HG03108 (cell line): ENCODE results near the gene MAGI2.

Experiments
- ATAC-seq: cut with Tn5 transposase; IDR thresholded peaks from one replicate; pipeline ENCODE4 v1.9.1; 2021; ENCODE audit warnings: moderate library complexity; ENCODE audit not compliant: unreplicated experiment

MAGI2 gene

GRCh38 chr7:79308192-79308591 is 145.3 kb downstream of the MAGI2 start:
- ATAC-seq, result no peak

DNA sequence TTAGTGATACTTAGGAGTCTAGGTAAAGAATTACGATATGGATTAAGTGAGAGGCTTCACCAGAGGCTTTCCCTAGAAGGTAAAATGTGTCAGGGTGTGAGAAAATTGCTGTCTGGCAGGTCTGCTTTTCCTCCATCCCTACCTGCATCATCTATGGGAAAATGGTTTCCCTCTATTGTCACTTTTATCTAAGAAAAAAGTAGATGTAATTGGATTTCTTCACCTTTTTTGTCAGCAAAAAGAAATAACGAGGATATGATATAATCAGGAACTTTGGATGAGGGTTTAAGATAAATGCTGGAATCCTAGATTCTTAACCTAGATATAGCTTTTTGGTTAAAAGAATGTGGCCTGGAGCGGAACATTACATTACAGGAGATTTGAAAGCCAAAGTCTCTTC is 146.1 kb downstream of the MAGI2 start:
- no peak for ATAC-seq

GRCh38 chr7:79304711-79305110 is 148.8 kb downstream of the MAGI2 start:
- ATAC-seq, result no peak

DNA sequence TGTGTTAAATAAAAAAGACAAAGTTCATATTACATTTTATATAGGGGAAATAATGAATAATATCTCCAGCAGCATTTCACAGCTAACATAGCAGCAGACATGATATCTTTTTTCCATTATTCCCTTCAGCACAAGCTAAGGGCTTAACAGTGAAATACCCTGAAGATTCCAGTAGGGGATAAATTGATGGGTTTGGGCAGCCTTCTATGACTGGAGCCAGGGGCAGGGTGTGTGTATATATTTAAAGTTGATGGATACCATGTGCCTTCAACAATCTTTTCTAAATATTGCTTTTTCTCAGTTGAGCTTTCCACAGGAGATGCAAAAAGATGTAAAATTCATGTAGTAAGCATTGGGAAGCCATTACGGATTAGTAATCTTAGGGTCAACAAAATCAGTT is 151.2 kb downstream of the MAGI2 start:
- no peak for ATAC-seq

- ATAC-seq, result no peak
These were observed 152.0 kb downstream of the MAGI2 start for GRCh38 chr7:79301419-79301818.

DNA sequence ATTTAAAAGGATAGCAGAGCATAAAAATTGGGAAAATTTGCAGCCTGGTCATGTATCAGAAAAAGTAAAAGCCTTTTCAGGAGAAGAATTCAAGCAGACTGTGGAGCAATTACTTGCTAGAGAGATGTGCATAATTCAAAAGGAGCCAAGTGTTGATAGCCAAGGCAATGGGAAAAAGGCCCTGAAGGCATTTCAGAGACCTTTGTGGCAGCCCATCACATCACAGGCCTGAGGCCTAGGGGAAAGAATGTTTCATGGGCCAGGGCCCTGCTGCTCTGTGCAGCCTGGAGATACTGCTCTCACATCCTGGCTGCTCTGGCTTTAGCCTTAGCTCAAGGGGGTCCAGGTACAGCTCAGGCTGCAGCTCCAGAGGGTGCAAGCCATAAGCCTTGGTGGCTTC is 152.9 kb downstream of the MAGI2 start:
- ATAC-seq, result no peak

DNA sequence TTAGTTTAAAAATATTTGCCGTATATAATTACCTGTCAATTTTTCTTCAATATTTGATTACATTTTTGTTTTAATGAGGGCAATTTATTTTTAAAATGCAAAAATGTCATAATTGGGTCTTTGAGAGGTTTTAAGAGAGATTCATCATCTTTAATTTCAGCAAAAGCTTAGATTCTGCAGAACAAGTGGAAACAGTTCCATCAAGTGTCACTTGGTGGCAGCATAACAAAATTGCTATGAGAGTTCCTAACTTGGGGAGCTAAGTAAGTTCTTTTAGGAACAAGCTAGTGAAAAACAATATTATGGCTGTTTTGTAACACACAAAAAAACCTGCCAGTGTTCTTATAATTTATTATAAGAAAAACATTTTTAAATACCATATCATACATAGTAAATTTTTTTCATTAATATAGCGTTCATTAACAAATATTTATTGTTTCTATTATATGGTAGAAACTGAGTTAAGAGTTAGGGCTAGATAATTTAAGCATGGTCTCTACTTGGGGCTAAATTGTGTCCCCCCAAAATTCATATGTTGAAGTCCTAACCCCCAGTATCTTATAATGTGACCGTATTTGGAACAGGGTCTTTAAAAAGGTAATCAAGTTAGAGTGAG is 155.2 kb downstream of the MAGI2 start:
- no peak for ATAC-seq

DNA sequence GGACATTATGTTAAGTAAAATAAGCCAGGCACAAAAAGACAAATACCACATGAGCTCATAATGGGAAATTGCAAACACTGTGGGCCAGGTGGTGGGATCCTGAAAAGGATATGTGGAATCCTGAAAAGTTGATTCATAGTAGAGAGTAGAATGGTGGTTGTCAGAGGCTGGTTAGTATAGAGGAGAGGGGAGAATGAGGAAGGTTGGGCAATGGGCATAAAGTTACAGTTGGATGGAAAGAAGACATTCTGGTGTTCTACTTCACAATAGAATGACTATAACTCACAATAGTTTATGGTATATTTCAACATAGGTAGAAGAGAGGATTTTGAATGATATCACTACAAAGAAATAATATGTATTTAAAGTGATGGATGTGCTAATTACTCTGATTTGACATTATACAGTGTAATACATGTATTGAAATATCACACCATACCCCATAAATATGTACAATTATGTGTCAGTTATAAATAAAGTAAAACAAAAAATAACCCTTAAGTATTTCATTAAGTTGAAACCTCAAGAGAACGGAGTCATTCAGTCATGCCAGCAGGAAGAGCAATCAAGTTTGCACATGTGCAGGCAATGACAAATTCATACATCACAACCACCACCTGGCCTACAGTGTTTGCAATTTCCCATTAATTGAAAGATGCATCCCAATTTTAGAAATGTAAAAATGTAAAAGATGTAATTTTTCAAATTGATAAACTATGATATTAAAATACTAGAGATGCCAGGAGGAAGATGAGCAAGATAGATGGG is 156.7 kb downstream of the MAGI2 start:
- no peak for ATAC-seq

DNA sequence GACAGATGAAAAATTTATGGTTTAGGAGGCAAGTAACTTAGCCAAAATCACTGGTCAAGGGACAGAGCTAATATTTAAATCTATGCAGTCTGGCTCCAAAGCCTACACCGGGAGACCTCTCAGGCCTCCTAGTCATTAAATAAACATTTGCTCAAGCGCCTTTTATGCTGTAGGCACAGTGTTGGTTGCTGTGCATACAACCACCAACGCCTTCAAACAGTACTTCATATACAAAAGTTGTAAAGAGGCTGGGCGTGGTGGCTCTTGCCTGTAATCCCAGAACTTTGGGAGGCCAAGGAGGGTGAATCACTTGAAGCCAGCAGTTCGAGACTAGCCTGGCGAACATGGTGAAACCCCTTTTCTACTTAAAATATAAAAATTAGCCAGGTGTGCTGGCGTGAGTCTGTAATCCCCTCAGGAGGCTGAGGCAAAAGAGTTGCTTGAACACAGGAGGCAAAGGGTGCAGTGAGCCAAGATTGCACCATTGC is 159.8 kb downstream of the MAGI2 start:
- ATAC-seq, result no peak

- ATAC-seq, result no peak
These were observed 160.6 kb downstream of the MAGI2 start for GRCh38 chr7:79292834-79293233.

GRCh38 chr7:79291498-79291865 is 162.0 kb downstream of the MAGI2 start:
- ATAC-seq, result no peak

- ATAC-seq, result no peak
These were observed 162.5 kb downstream of the MAGI2 start for GRCh38 chr7:79290841-79291497.

DNA sequence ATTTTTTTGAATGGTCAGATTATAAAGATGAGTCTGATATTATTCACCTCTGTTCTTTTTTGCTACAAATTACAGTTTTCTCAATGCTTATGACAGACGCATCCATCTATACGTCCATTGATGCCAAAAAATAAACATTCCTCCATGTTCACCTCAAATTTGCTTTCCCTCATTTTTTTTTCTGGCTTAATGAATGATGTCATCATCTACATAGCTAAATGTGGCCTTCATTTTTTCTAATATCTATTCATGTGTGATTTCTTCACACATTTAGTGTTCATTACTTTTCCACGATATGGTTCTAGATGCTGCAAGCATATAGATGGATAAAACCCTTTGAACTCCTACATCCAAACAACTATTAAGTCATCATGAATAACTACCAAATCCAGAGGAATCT is 163.1 kb downstream of the MAGI2 start:
- no peak for ATAC-seq

GRCh38 chr7:79288655-79289054 is 164.8 kb downstream of the MAGI2 start:
- ATAC-seq, result no peak

DNA sequence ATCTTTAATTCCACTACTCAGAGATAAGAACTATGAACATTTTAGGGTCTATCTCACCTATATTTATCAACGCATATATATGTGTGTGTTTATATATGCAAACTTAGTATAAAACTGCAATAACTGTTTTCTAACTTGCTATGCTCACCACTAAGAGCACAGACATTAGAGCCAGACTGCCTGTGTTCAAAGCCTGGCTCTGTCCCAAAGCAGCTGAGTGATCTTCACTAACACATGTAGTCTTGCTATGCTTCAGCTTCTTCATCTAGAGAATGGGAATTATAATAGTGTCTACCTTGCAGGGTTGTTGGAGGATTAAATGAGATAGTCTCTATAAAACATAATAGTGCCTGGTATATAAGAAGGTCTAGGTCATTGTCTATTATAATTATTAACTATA is 165.5 kb downstream of the MAGI2 start:
- ATAC-seq, result no peak

GRCh38 chr7:79286181-79286580 is 167.3 kb downstream of the MAGI2 start:
- no peak for ATAC-seq

GRCh38 chr7:79285756-79286155 is 167.7 kb downstream of the MAGI2 start:
- ATAC-seq, result no peak

GRCh38 chr7:79284211-79284610 is 169.3 kb downstream of the MAGI2 start:
- no peak for ATAC-seq

GRCh38 chr7:79282882-79283602 is 170.4 kb downstream of the MAGI2 start:
- no peak for ATAC-seq

GRCh38 chr7:79282070-79282694 is 171.3 kb downstream of the MAGI2 start:
- ATAC-seq, result no peak

GRCh38 chr7:79281426-79281825 is 172.0 kb downstream of the MAGI2 start:
- ATAC-seq, result no peak
